DND-41 (cell line): Measurements from ENCODE around the gene TBC1D2B.

Experiments
- ATAC-seq: fragments of 200-7000 bp; cut with Tn5 transposase; 3 replicates; pipeline ENCODE4 v1.9.1; 2021; ENCODE audit warnings: low read depth; ENCODE audit not compliant: insufficient read depth
- DNase-seq: peaks from one replicate; pipeline ENCODE4 v3.0.0-alpha.2; 2020
- H2AFZ ChIP-seq: 2 replicates; pipeline ENCODE4 v1.6.0; 2012; ENCODE audit warnings: low read depth, low read length
- H3K27ac ChIP-seq: 2 replicates; pipeline ENCODE4 v1.5.1; 2012; ENCODE audit warnings: low read length, inconsistent platforms
- H3K27me3 ChIP-seq: fragments of 200-600 bp; sonication (generic); 2 replicates; pipeline ENCODE4 v1.6.0; 2012; ENCODE audit warnings: low read length, mild to moderate bottlenecking, inconsistent platforms; ENCODE audit not compliant: insufficient read depth, poor library complexity
- H3K36me3 ChIP-seq: 2 replicates; pipeline ENCODE4 v1.5.1; 2012; ENCODE audit warnings: low read length, inconsistent platforms; ENCODE audit not compliant: insufficient read depth
- H3K4me1 ChIP-seq: 2 replicates; pipeline ENCODE4 v1.5.1; 2012; ENCODE audit warnings: mild to moderate bottlenecking, low read length; ENCODE audit not compliant: insufficient read depth
- H3K4me2 ChIP-seq: 2 replicates; pipeline ENCODE4 v1.6.0; 2012; ENCODE audit warnings: mild to moderate bottlenecking, moderate library complexity, low read length, inconsistent platforms; ENCODE audit not compliant: insufficient read depth
- H3K4me3 ChIP-seq, 2 experiments: fragments of 200-600 bp in 1 of 2; shearing (Covaris generic) in 1 of 2; 2 replicates each; pipeline ENCODE4 v1.5.1; 2012 to 2016; ENCODE audit warnings: inconsistent platforms in 2 of 2, low read length in 2 of 2, mild to moderate bottlenecking in 2 of 2, low read depth in 1 of 2, moderate library complexity in 1 of 2
- H3K79me2 ChIP-seq: 2 replicates; pipeline ENCODE4 v1.6.0; 2012; ENCODE audit warnings: low read length, inconsistent platforms; ENCODE audit not compliant: insufficient read depth
- H3K9ac ChIP-seq: 2 replicates; pipeline ENCODE4 v1.6.0; 2012; ENCODE audit warnings: low read depth, mild to moderate bottlenecking, inconsistent platforms, low read length, moderate library complexity
- H3K9me3 ChIP-seq: 2 replicates; pipeline ENCODE4 v1.5.1; 2012; ENCODE audit warnings: low read length, moderate library complexity, mild to moderate bottlenecking, inconsistent platforms; ENCODE audit not compliant: insufficient read depth, severe bottlenecking
- H4K20me1 ChIP-seq: 2 replicates; pipeline ENCODE4 v1.6.0; 2012; ENCODE audit warnings: low read length; ENCODE audit not compliant: insufficient read depth
- EZH2 ChIP-seq: IDR thresholded peaks from 3 replicates; pipeline ENCODE4 v1.6.1; 2012; ENCODE audit warnings: borderline replicate concordance, low read depth, mild to moderate bottlenecking, moderate library complexity, low read length, inconsistent platforms; ENCODE audit not compliant: severe bottlenecking
- TF ChIP-seq, protein P1 (sequence below): IDR thresholded peaks from 2 replicates; pipeline ENCODE4 v1.5.1; 2012; ENCODE audit warnings: borderline replicate concordance, low read length, moderate library complexity, mild to moderate bottlenecking; ENCODE audit not compliant: poor library complexity, severe bottlenecking; ENCODE audit errors: extremely low read depth

Gene TBC1D2B

DNA sequence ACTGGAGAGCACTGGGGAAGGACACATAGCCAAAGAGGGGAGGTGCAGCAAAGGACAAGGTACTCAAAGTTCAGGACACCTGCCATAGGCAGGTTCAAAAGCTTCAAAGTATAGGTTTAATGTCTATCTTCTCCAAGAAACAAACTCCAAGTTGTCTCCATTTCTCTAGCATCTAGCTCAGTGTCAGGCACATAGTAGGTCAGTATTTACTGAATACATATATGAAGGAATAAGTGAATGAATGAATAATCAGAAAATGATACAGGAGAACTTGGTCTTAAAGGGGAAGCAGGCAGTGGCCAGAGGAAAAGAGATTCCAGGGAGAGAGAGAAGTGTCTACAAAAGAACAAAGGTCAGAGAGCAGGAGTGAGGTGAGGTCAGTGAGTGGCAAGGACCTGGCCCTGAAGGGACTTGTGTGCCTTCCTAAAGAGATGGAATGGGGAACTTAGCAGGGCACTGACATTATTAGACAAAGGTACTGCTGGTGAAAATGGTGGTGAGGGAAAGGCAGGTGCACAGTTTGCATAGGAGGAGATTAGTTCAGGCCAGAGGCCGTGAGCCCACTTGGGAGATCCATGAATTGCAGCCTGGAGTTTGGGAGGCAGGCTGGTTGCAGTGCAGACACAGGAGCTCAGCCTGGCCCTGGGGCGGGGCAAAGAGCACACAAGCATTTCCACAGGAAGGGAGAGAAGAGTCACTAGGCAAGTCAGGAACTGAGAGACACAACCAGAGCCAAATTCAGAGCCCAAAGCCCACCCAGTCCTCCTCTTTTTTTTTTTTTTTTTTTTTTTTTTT, 21.4 kb downstream of the TBC1D2B start:
- TF ChIP-seq, protein P1, sequence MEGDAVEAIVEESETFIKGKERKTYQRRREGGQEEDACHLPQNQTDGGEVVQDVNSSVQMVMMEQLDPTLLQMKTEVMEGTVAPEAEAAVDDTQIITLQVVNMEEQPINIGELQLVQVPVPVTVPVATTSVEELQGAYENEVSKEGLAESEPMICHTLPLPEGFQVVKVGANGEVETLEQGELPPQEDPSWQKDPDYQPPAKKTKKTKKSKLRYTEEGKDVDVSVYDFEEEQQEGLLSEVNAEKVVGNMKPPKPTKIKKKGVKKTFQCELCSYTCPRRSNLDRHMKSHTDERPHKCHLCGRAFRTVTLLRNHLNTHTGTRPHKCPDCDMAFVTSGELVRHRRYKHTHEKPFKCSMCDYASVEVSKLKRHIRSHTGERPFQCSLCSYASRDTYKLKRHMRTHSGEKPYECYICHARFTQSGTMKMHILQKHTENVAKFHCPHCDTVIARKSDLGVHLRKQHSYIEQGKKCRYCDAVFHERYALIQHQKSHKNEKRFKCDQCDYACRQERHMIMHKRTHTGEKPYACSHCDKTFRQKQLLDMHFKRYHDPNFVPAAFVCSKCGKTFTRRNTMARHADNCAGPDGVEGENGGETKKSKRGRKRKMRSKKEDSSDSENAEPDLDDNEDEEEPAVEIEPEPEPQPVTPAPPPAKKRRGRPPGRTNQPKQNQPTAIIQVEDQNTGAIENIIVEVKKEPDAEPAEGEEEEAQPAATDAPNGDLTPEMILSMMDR, result no peak
- no peak for TF ChIP-seq EZH2
- ATAC-seq, result 0 out of 3 replicates have a peak, but pooled peaks have one; percentile 17
- peaks cover 21% of the 10 kb centered on the region for H3K36me3 ChIP-seq
- no peak overlapping the region for H3K4me3 ChIP-seq
- peak overlapping the region; percentile 65 for H3K27ac ChIP-seq
- peaks cover 89% of the 10 kb centered on the region for H3K79me2 ChIP-seq
- no peak overlapping the region for H2AFZ ChIP-seq
- H3K9me3 ChIP-seq, result no peaks in the 10 kb centered on the region
- no peak overlapping the region for H3K4me2 ChIP-seq
- H3K4me1 ChIP-seq, result peaks cover 75% of the 10 kb centered on the region
- DNase-seq, result no peak
- peaks cover 28% of the 10 kb centered on the region for H4K20me1 ChIP-seq
- no peak overlapping the region; the same call in 1 of the 2 replicates for H3K9ac ChIP-seq
- no peaks in the 10 kb centered on the region for H3K27me3 ChIP-seq

DNA sequence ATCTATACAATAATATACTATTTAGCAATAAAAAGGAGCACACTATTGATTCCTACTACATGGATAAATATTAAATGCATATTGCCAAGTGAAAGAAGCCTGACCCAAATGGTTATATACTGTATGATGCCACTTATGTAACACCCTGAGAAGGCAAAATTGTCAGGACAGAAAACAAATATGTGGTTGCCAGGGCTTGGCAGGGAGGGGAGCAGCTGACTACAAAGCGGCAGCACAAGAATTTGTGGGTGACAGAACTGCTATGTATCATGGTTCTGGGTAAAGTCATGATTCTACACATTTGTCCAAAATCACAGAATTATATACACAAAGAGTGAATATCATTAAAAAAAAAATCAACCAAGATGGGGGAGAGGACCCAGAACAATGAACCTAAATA, 22.5 kb downstream of the TBC1D2B start:
- H3K79me2 ChIP-seq, result peaks cover 78% of the 10 kb centered on the region
- H3K27me3 ChIP-seq, result no peaks in the 10 kb centered on the region
- H3K9me3 ChIP-seq, result no peaks in the 10 kb centered on the region
- DNase-seq, result no peak
- no peak overlapping the region for H3K4me3 ChIP-seq
- peaks cover 21% of the 10 kb centered on the region for H3K36me3 ChIP-seq
- ATAC-seq, result no peak
- no peak overlapping the region for H2AFZ ChIP-seq
- H3K9ac ChIP-seq, result no peak overlapping the region
- H3K4me1 ChIP-seq, result peaks cover 81% of the 10 kb centered on the region
- no peak overlapping the region for H3K4me2 ChIP-seq
- TF ChIP-seq, protein P1, result no peak
- no peak for TF ChIP-seq EZH2
- H3K27ac ChIP-seq, result no peak overlapping the region
- peaks cover 21% of the 10 kb centered on the region for H4K20me1 ChIP-seq

DNA sequence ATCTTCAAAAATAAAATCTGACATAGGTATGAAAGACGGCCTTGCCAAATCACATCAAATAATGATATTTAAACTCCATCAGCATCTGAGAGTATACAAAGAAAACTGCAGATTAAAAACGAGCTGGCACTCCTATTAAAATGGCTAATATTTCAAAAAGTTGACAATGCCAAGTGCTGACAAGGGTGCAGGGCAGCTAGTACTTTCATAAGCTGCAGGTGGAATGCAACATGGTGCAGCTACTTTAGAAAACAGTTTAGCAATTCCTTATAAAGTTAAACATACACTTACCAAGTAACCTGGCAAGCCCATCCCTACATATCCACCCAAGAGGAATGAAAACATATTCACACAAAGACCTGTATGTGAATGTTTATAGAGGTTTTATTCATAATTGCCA, 23.0 kb downstream of the TBC1D2B start:
- Histone ChIP-seq H3K36me3 (peaks cover 21% of the 10 kb centered on the region), H3K4me3 (no peak overlapping the region), H2AFZ (no peak overlapping the region), H3K79me2 (peaks cover 74% of the 10 kb centered on the region), H3K4me1 (peaks cover 81% of the 10 kb centered on the region), H3K27me3 (no peaks in the 10 kb centered on the region), H3K9ac (no peak overlapping the region), H4K20me1 (peaks cover 18% of the 10 kb centered on the region), H3K27ac (no peak overlapping the region), H3K9me3 (no peaks in the 10 kb centered on the region), H3K4me2 (no peak overlapping the region)
- DNase-seq (no peak), ATAC-seq (no peak)
- TF ChIP-seq, protein P1, result no peak
- TF ChIP-seq EZH2, result no peak
